HCT116 (cell line): Measurements from ENCODE around the gene ANP32B. TPM values are rescaled to one million over a fixed set of nuclear protein-coding genes. Genes with fewer than 3 reads are reported as not detected.

ENCODE experiments used
- ATAC-seq: fragments of 200-7000 bp; cut with Tn5 transposase; 2 replicates; pipeline ENCODE4 v1.9.1; 2020; ENCODE audit warnings: mild to moderate bottlenecking, moderate library complexity
- BruUV-seq: library from RNA; stranded (reverse); fragments of 400-500 nt; replicated peaks from 2 replicates; lab custom pipeline; 2021; lab: Mats Ljungman, UMichigan
- CTCF ChIA-PET: fragments of 300-600 bp; sonication (Branson Sonifier 250); formaldehyde crosslinking; loops from one replicate; lab custom pipeline; 2021; ENCODE audit warnings: antibody characterized with exemption; lab: Charles Lee
- POLR2A ChIA-PET: fragments of 300-600, 350-600 bp; sonication (Branson Sonifier 250); formaldehyde crosslinking; loops from one replicate; lab custom pipeline; 2021; ENCODE audit warnings: antibody characterized with exemption; lab: Charles Lee
- RAD21 ChIA-PET, 2 experiments: fragments of 300-600 bp; sonication (Branson Sonifier 250); formaldehyde crosslinking; loops; one replicate each; lab custom pipeline; 2023; ENCODE audit warnings: low total read pairs in 2 of 2; ENCODE audit not compliant: uncharacterized antibody in 2 of 2, unreplicated experiment in 2 of 2, low non-redundant PET in 1 of 2; lab: Charles Lee
- DNase-seq: peaks from one replicate; pipeline ENCODE4 v3.0.0-alpha.2; 2010; ENCODE audit warnings: low read depth, low spot score
- H2AFZ ChIP-seq: fragments of 200-600 bp; shearing (Covaris generic), sonication (generic); 2 replicates; pipeline ENCODE4 v1.6.1; 2017; ENCODE audit warnings: low read depth, mixed run types, mixed read lengths, antibody characterized with exemption, low read length; ENCODE audit not compliant: poor library complexity, severe bottlenecking
- H3K27ac ChIP-seq: 2 replicates; pipeline ENCODE4 v1.5.1; 2012; ENCODE audit warnings: low read depth, low read length
- H3K27me3 ChIP-seq: fragments of 200-600 bp; sonication (generic); 2 replicates; pipeline ENCODE4 v1.6.1; 2016; ENCODE audit warnings: mixed run types, low read length, mixed read lengths; ENCODE audit not compliant: insufficient read depth
- H3K36me3 ChIP-seq, 2 experiments: fragments of 200-500 bp in 1 of 2; fragments of 200-600 bp in 1 of 2; sonication (Bioruptor generic) in 1 of 2; sonication (generic) in 1 of 2; 2 replicates each; pipeline versions ENCODE4 v1.5.1 to v1.6.1; 2014 to 2016; ENCODE audit warnings: low read length in 2 of 2, inconsistent platforms in 1 of 2, mixed read lengths in 1 of 2, mixed run types in 1 of 2; ENCODE audit not compliant: insufficient read depth in 2 of 2, control insufficient read depth in 1 of 2
- H3K4me1 ChIP-seq, 2 experiments: fragments of 200-600 bp in 1 of 2; sonication (generic) in 1 of 2; 2 replicates each; pipeline versions ENCODE4 v1.5.1 to v1.6.1; 2012 to 2017; ENCODE audit warnings: low read length in 2 of 2, inconsistent platforms in 1 of 2, mild to moderate bottlenecking in 1 of 2, mixed read lengths in 1 of 2, mixed run types in 1 of 2, moderate library complexity in 1 of 2; ENCODE audit not compliant: insufficient read depth in 2 of 2, control insufficient read depth in 1 of 2
- H3K4me2 ChIP-seq: fragments of 200-600 bp; sonication (generic); 2 replicates; pipeline ENCODE4 v1.6.1; 2017; ENCODE audit warnings: mixed run types, low read length, mixed read lengths
- H3K4me3 ChIP-seq, 2 experiments: fragments of 200-600 bp in 1 of 2; sonication (generic) in 1 of 2; replicated peaks in 1 of 2; 2 replicates each; pipeline ENCODE4 v1.5.1; 2011 to 2016; ENCODE audit warnings: low read length in 2 of 2, control low read depth in 1 of 2, low read depth in 1 of 2, mild to moderate bottlenecking in 1 of 2, mixed read lengths in 1 of 2, mixed run types in 1 of 2
- H3K79me2 ChIP-seq: fragments of 200-600 bp; sonication (generic); 2 replicates; pipeline ENCODE4 v1.6.1; 2017; ENCODE audit warnings: mild to moderate bottlenecking, mixed run types, low read length, moderate library complexity, mixed read lengths; ENCODE audit not compliant: insufficient read depth
- H3K9ac ChIP-seq: fragments of 200-600 bp; sonication (generic); 2 replicates; pipeline ENCODE4 v1.6.1; 2016; ENCODE audit warnings: low read length, mixed read lengths
- H3K9me2 ChIP-seq: fragments of 200-600 bp; sonication (generic), shearing (Covaris generic); 2 replicates; pipeline ENCODE4 v1.6.1; 2017; ENCODE audit warnings: mixed run types, mild to moderate bottlenecking, moderate library complexity; ENCODE audit not compliant: insufficient read depth
- H3K9me3 ChIP-seq, 2 experiments: fragments of 200-500 bp in 1 of 2; fragments of 200-600 bp in 1 of 2; sonication (Bioruptor generic) in 1 of 2; sonication (generic) in 1 of 2; 2 replicates each; pipeline ENCODE4 v1.6.1; 2014 to 2017; ENCODE audit warnings: low read length in 2 of 2, mixed read lengths in 2 of 2, inconsistent platforms in 1 of 2, low read depth in 1 of 2, mild to moderate bottlenecking in 1 of 2, mixed run types in 1 of 2, moderate library complexity in 1 of 2; ENCODE audit not compliant: control insufficient read depth in 1 of 2, insufficient read depth in 1 of 2
- H4K20me1 ChIP-seq: fragments of 200-600 bp; sonication (generic), shearing (Covaris generic); 2 replicates; pipeline ENCODE4 v1.6.1; 2017; ENCODE audit warnings: mixed run types, mild to moderate bottlenecking, moderate library complexity; ENCODE audit not compliant: insufficient read depth
- CEBPB ChIP-seq: IDR thresholded peaks from 2 replicates; pipeline ENCODE4 v1.6.1; 2012; ENCODE audit warnings: low read depth
- EGR1 ChIP-seq: IDR thresholded peaks from 2 replicates; pipeline ENCODE4 v1.6.1; 2012; ENCODE audit warnings: low read depth
- ELF1 ChIP-seq: IDR thresholded peaks from 2 replicates; pipeline ENCODE4 v1.6.1; 2012; ENCODE audit warnings: low read depth, borderline replicate concordance
- EZH2 ChIP-seq: fragments of 200-600 bp; sonication (generic); IDR thresholded peaks from 2 replicates; pipeline ENCODE4 v1.6.1; 2017; ENCODE audit warnings: antibody characterized with exemption, mixed run types
- FOSL1 ChIP-seq: IDR thresholded peaks from 2 replicates; pipeline ENCODE4 v1.6.1; 2012; ENCODE audit warnings: low read depth
- POLR2A ChIP-seq: IDR thresholded peaks from 2 replicates; pipeline ENCODE4 v1.7.0; 2011; ENCODE audit warnings: borderline replicate concordance; ENCODE audit not compliant: insufficient read depth, insufficient read length; ENCODE audit errors: extremely low read depth
- POLR2AphosphoS5 ChIP-seq: IDR thresholded peaks from 2 replicates; pipeline ENCODE4 v1.6.1; 2011; ENCODE audit warnings: mild to moderate bottlenecking, low read depth, low read length, moderate library complexity
- SIN3A ChIP-seq: IDR thresholded peaks from 2 replicates; pipeline ENCODE4 v1.6.1; 2012; ENCODE audit warnings: low read depth
- TCF7L2 ChIP-seq: IDR thresholded peaks from 2 replicates; pipeline ENCODE4 v1.7.0; 2011; ENCODE audit warnings: borderline replicate concordance, inconsistent platforms; ENCODE audit not compliant: insufficient read depth, insufficient read length; ENCODE audit errors: extremely low read depth
- YY1 ChIP-seq: IDR thresholded peaks from 2 replicates; pipeline ENCODE4 v1.6.1; 2011; ENCODE audit warnings: low read length, low read depth, moderate library complexity, mild to moderate bottlenecking; ENCODE audit not compliant: insufficient replicate concordance; ENCODE audit errors: extremely low read depth
- ZFX ChIP-seq: fragments of 450-650 bp; IDR thresholded peaks from 2 replicates; pipeline ENCODE4 v1.6.1; 2017
- ZNF274 ChIP-seq: fragments of 200-500 bp; sonication (Bioruptor generic); IDR thresholded peaks from 2 replicates; pipeline ENCODE4 v1.6.1; 2014; ENCODE audit warnings: mild to moderate bottlenecking, low read depth, low read length, inconsistent platforms
- intact Hi-C: fragments of 100-400 bp; cut with micrococcal nuclease; formaldehyde crosslinking; loops from 2 replicates; pipeline ENCODE4 v1.10.0; 2022
- total RNA-seq: library from RNA; stranded (reverse); gene quantifications from one replicate; pipeline ENCODE4 v1.2.1, GENCODE V29; 2021; ENCODE audit not compliant: unreplicated experiment
- TF ChIP-seq, protein P1 (sequence below): IDR thresholded peaks from 2 replicates; pipeline ENCODE4 v1.6.1; 2012
- TF ChIP-seq, protein P2 (sequence below): IDR thresholded peaks from 2 replicates; pipeline ENCODE4 v1.6.1; 2012
- TF ChIP-seq, protein P3 (sequence below): IDR thresholded peaks from 2 replicates; pipeline ENCODE4 v1.6.1; 2012; ENCODE audit warnings: low read depth

ANP32B gene
- total RNA-seq, 1 experiment from 2014 or later, result 206 TPM

- H2AFZ ChIP-seq, result no peak overlapping the region
- H3K27me3 ChIP-seq, result no peaks in the 10 kb centered on the region
- no peak for ATAC-seq
- H4K20me1 ChIP-seq, result peaks cover 15% of the 10 kb centered on the region; the same call in 1 of the 2 replicates
- CTCF ChIA-PET, result no interaction called here
- no peaks in the 10 kb centered on the region for H3K9me3 ChIP-seq
- H3K4me1 ChIP-seq, result no peaks in the 10 kb centered on the region
- RAD21 ChIA-PET, result no interaction called here
- H3K79me2 ChIP-seq, result peaks cover 100% of the 10 kb centered on the region
- peaks cover 66 to 75% of the 10 kb centered on the region in 2 experiments for H3K36me3 ChIP-seq
- no peak overlapping the region for H3K4me2 ChIP-seq
- no peak overlapping the region for H3K4me3 ChIP-seq
- no peak overlapping the region for H3K27ac ChIP-seq
- intact Hi-C loops, result no loop called here
- H3K9ac ChIP-seq, result no peak overlapping the region
- POLR2A ChIA-PET, result no interaction called here
- TF ChIP-seq POLR2AphosphoS5 (no peak), ELF1 (no peak), YY1 (no peak), ZFX (no peak), FOSL1 (no peak), CEBPB (no peak), EGR1 (no peak), SIN3A (no peak)
- TF ChIP-seq, protein P1, sequence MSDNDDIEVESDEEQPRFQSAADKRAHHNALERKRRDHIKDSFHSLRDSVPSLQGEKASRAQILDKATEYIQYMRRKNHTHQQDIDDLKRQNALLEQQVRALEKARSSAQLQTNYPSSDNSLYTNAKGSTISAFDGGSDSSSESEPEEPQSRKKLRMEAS, result no peak
- no TSS peak for BruUV-seq
- no peak for DNase-seq
- H3K9me2 ChIP-seq, result no peaks in the 10 kb centered on the region
These were observed 23.1 kb downstream of the ANP32B start for GRCh38 chr9:98006127-98006796.

GRCh38 chr9:98007251-98007928 is 24.2 kb downstream of the ANP32B start:
- peaks cover 77% of the 10 kb centered on the region in 2 experiments for H3K36me3 ChIP-seq
- intact Hi-C loops, result no loop called here
- peaks cover 0 to 3% of the 10 kb centered on the region in 2 experiments; a peak in 1 of 4 replicates for H3K4me1 ChIP-seq
- H3K79me2 ChIP-seq, result peaks cover 100% of the 10 kb centered on the region
- no peak overlapping the region for H2AFZ ChIP-seq
- no peak for DNase-seq
- no TSS peak for BruUV-seq
- ATAC-seq, result no peak
- ChIA-PET POLR2A (no interaction called here), CTCF (no interaction called here), RAD21 (no interaction called here)
- no peak overlapping the region for H3K4me2 ChIP-seq
- no peak overlapping the region for H3K27ac ChIP-seq
- no peaks in the 10 kb centered on the region for H3K9me2 ChIP-seq
- H3K4me3 ChIP-seq, result no peak overlapping the region
- H3K9me3 ChIP-seq, result no peaks in the 10 kb centered on the region
- H4K20me1 ChIP-seq, result peaks cover 18% of the 10 kb centered on the region; the same call in 1 of the 2 replicates
- H3K9ac ChIP-seq, result no peak overlapping the region
- H3K27me3 ChIP-seq, result no peaks in the 10 kb centered on the region
- TF ChIP-seq TCF7L2, result no peak
- TF ChIP-seq YY1, result no peak
- TF ChIP-seq ZFX, result no peak
- TF ChIP-seq, protein P2, sequence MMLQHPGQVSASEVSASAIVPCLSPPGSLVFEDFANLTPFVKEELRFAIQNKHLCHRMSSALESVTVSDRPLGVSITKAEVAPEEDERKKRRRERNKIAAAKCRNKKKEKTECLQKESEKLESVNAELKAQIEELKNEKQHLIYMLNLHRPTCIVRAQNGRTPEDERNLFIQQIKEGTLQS, result no peak
- TF ChIP-seq, protein P1, result no peak
- TF ChIP-seq ZNF274, result no peak
- TF ChIP-seq POLR2A, result no peak
- no peak for TF ChIP-seq CEBPB
- no peak for TF ChIP-seq FOSL1
- TF ChIP-seq, protein P3, sequence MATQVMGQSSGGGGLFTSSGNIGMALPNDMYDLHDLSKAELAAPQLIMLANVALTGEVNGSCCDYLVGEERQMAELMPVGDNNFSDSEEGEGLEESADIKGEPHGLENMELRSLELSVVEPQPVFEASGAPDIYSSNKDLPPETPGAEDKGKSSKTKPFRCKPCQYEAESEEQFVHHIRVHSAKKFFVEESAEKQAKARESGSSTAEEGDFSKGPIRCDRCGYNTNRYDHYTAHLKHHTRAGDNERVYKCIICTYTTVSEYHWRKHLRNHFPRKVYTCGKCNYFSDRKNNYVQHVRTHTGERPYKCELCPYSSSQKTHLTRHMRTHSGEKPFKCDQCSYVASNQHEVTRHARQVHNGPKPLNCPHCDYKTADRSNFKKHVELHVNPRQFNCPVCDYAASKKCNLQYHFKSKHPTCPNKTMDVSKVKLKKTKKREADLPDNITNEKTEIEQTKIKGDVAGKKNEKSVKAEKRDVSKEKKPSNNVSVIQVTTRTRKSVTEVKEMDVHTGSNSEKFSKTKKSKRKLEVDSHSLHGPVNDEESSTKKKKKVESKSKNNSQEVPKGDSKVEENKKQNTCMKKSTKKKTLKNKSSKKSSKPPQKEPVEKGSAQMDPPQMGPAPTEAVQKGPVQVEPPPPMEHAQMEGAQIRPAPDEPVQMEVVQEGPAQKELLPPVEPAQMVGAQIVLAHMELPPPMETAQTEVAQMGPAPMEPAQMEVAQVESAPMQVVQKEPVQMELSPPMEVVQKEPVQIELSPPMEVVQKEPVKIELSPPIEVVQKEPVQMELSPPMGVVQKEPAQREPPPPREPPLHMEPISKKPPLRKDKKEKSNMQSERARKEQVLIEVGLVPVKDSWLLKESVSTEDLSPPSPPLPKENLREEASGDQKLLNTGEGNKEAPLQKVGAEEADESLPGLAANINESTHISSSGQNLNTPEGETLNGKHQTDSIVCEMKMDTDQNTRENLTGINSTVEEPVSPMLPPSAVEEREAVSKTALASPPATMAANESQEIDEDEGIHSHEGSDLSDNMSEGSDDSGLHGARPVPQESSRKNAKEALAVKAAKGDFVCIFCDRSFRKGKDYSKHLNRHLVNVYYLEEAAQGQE, result no peak
- no peak for TF ChIP-seq EZH2
